OCI-LY3 (cell line): ENCODE data around the gene KRTAP4-8.

Experiments
- CTCF ChIP-seq: fragments of 200-600, 300-600 bp; sonication (generic); IDR thresholded peaks from 2 replicates; pipeline ENCODE4 v1.5.1; 2014; ENCODE audit warnings: antibody characterized with exemption, low read length, low read depth
- EZH2phosphoT487 ChIP-seq: fragments of 200-600 bp; shearing (Covaris generic); IDR thresholded peaks from 2 replicates; pipeline ENCODE4 v1.6.1; 2018; ENCODE audit warnings: antibody characterized with exemption, mixed run types, low read depth

- TF ChIP-seq CTCF (no peak), EZH2phosphoT487 (no peak)
Measured at GRCh38 chr17:41125064-41125463, 27.1 kb upstream of the KRTAP4-8 start.
